Fibroblast of villous mesenchyme (primary cell): ENCODE data around the gene CTNNA2. TPM values are rescaled to one million over a fixed set of nuclear protein-coding genes. Genes with fewer than 3 reads are reported as not detected.

ENCODE experiments used
- DNase-seq: peaks from one replicate; pipeline ENCODE4 v3.0.0-alpha.2; 2010; ENCODE audit warnings: low read depth
- H3K4me3 ChIP-seq: 2 replicates; pipeline ENCODE4 v1.5.1; 2011; ENCODE audit warnings: low read depth, mild to moderate bottlenecking, low read length
- CTCF ChIP-seq: IDR thresholded peaks from 2 replicates; pipeline ENCODE4 v1.5.1; 2012; ENCODE audit warnings: low read depth, mild to moderate bottlenecking, low read length; ENCODE audit not compliant: insufficient read depth
- total RNA-seq: library from RNA; depleted of rRNA; stranded (reverse); fragments of >200 nt; gene quantifications from 2 replicates; pipeline ENCODE4 v1.2.3, GENCODE V29; 2012

The CTNNA2 gene
- total RNA-seq, 1 donor: not detected

GRCh38 chr2:79994161-79994560 is 481.3 kb downstream of the CTNNA2 start:
- no peak for TF ChIP-seq CTCF
- peak; percentile 66 for DNase-seq
- H3K4me3 ChIP-seq: no peak overlapping the region

GRCh38 chr2:79994965-79995364 is 482.1 kb downstream of the CTNNA2 start:
- no peak overlapping the region for H3K4me3 ChIP-seq
- TF ChIP-seq CTCF: no peak
- DNase-seq: peak; percentile 12

GRCh38 chr2:79996709-79997108 is 483.9 kb downstream of the CTNNA2 start:
- TF ChIP-seq CTCF: no peak
- no peak for DNase-seq
- H3K4me3 ChIP-seq: no peak overlapping the region

GRCh38 chr2:80001701-80002101 is 488.9 kb downstream of the CTNNA2 start:
- peak; percentile 41 for DNase-seq

GRCh38 chr2:80002112-80002511 is 489.3 kb downstream of the CTNNA2 start:
- no peak for TF ChIP-seq CTCF
- no peak overlapping the region for H3K4me3 ChIP-seq
- no peak for DNase-seq

More at GRCh38 chr2:80001701-80002101, 488.9 kb downstream of the CTNNA2 start:
- no peak for TF ChIP-seq CTCF
- H3K4me3 ChIP-seq: no peak overlapping the region

GRCh38 chr2:80002568-80003157 is 489.8 kb downstream of the CTNNA2 start:
- no peak for TF ChIP-seq CTCF
- no peak overlapping the region for H3K4me3 ChIP-seq
- DNase-seq: no peak
